Measurements from ENCODE around the gene CNN3. TPM values are rescaled to one million over a fixed set of nuclear protein-coding genes. Genes with fewer than 3 reads are reported as not detected.

The CNN3 gene
- total RNA-seq, 2 experiments from 2014 or later = not detected

DNA sequence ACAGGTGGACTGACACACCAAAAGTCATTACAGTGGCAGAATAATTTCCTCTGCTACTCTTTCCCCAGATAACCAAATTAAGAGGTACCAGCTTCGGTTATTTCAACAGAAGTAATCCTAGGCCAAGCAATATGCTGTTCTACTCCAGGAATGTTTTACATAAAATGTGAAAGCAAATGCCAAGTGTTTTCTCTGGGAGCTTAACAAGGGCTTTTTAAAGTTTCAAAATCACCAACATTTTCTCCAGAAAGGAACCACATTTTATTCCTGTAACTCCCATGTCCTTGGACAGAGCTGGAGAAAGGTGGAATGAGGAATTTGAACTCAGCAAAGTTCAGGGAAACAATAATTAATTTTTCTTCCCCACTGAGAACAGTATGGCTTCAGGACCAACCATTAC is 27.2 kb downstream of the CNN3 start:
- DNase-seq (ENCODE audit: low spot score) = no peak

DNA sequence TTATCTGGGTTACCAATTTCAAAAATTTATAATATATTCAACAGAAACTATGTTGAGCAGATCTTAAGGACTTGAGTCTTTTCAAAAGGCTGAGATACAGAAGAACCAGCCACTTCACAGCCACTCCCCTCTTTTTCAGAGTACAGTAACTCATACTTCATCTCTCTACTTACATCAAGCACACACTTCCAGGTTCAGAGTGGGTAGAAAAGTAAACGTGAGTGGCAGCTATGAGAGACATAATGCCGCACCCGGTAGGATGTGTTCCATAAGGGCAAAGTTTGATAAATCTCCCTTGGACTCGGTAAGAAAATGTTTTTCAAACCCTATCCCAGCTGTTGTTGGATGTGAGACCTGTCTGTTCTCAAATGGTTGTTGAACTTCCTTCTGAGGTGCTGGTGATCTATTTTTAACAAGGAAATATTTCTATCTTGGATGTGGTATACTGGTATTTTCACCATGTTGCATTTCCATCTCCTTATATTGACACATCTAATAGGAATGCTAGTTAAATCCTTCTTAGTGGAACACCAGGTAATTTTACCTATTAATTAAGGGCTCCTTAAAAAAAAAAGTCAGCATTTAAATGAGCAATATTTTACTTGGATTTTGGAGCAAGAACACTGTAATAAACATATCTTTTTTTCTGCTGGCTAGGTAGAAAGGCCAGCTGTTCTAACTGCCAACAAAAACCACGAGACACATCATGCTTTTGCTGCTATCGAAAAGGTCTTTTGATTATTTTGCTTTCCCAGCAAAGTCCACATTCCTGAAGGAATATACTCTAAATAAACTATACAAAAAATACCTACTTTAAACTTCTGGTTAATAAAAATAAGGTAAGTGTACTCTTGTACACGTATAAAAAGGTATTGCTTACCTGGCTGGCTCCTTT is 28.2 kb downstream of the CNN3 start:
- Histone ChIP-seq H3K4me1 (ENCODE audit: insufficient read depth, low read length, poor library complexity, severe bottlenecking) (no peaks in the 10 kb centered on the region), H3K79me2 (ENCODE audit: insufficient read depth, low read depth, low read length) (no peaks in the 10 kb centered on the region), H3K36me3 (ENCODE audit: insufficient read depth, low read length) (no peaks in the 10 kb centered on the region), H3K4me2 (ENCODE audit: low read length) (no peak overlapping the region), H3K27ac (ENCODE audit: low read depth, low read length, poor library complexity, severe bottlenecking) (no peak overlapping the region), H3K9me3 (ENCODE audit: low read length) (no peaks in the 10 kb centered on the region), H3K4me3 (ENCODE audit: low read depth, low read length, poor library complexity, severe bottlenecking) (no peak overlapping the region), H3K9me2 (ENCODE audit: insufficient read depth, low read length) (no peaks in the 10 kb centered on the region), H4K20me1 (ENCODE audit: insufficient read depth, low read length) (no peaks in the 10 kb centered on the region), H2AFZ (ENCODE audit: low read length) (no peak overlapping the region)
- CTCF ChIA-PET (ENCODE audit: unreplicated experiment) = no interaction called here
- no TSS peak for BruUV-seq (replicated peaks)
- POLR2A ChIA-PET = interaction anchor here (0.6 kb wide), 1 partner anchor 204 kb away, joined by 3 read pairs; no protein-coding TSS in a partner anchor
- intact Hi-C loops (cut with micrococcal nuclease; ENCODE audit: unreplicated experiment) = no loop called here
- TF ChIP-seq EZH2phosphoT487 (IDR thresholded peaks at IDR 0.05; ENCODE audit: borderline replicate concordance, low read depth, low read length) = no peak
- TF ChIP-seq, protein P1, sequence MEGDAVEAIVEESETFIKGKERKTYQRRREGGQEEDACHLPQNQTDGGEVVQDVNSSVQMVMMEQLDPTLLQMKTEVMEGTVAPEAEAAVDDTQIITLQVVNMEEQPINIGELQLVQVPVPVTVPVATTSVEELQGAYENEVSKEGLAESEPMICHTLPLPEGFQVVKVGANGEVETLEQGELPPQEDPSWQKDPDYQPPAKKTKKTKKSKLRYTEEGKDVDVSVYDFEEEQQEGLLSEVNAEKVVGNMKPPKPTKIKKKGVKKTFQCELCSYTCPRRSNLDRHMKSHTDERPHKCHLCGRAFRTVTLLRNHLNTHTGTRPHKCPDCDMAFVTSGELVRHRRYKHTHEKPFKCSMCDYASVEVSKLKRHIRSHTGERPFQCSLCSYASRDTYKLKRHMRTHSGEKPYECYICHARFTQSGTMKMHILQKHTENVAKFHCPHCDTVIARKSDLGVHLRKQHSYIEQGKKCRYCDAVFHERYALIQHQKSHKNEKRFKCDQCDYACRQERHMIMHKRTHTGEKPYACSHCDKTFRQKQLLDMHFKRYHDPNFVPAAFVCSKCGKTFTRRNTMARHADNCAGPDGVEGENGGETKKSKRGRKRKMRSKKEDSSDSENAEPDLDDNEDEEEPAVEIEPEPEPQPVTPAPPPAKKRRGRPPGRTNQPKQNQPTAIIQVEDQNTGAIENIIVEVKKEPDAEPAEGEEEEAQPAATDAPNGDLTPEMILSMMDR (conservative IDR thresholded peaks at IDR 0.05; ENCODE audit: low read length) = no peak
- DNase-seq (ENCODE audit: low spot score) = no peak

More for the DNA sequence above, 27.2 kb downstream of the CNN3 start:
- H2AFZ ChIP-seq (ENCODE audit: low read length) = no peak overlapping the region
- no peaks in the 10 kb centered on the region for H3K36me3 ChIP-seq (ENCODE audit: insufficient read depth, low read length)
- H3K27ac ChIP-seq (ENCODE audit: low read depth, low read length, poor library complexity, severe bottlenecking) = no peak overlapping the region
- H3K79me2 ChIP-seq (ENCODE audit: insufficient read depth, low read depth, low read length) = no peaks in the 10 kb centered on the region
- ChIA-PET CTCF (ENCODE audit: unreplicated experiment) (no interaction called here), POLR2A (no interaction called here)
- intact Hi-C loops (cut with micrococcal nuclease; ENCODE audit: unreplicated experiment) = no loop called here
- TF ChIP-seq, protein P1 (conservative IDR thresholded peaks at IDR 0.05; ENCODE audit: low read length) = no peak
- TF ChIP-seq EZH2phosphoT487 (IDR thresholded peaks at IDR 0.05; ENCODE audit: borderline replicate concordance, low read depth, low read length) = no peak
- no peaks in the 10 kb centered on the region for H3K4me1 ChIP-seq (ENCODE audit: insufficient read depth, low read length, poor library complexity, severe bottlenecking)
- no peaks in the 10 kb centered on the region for H3K9me2 ChIP-seq (ENCODE audit: insufficient read depth, low read length)
- no peak overlapping the region for H3K4me2 ChIP-seq (ENCODE audit: low read length)
- no TSS peak for BruUV-seq (replicated peaks)
- H3K9me3 ChIP-seq (ENCODE audit: low read length) = no peaks in the 10 kb centered on the region
- no peak overlapping the region for H3K4me3 ChIP-seq (ENCODE audit: low read depth, low read length, poor library complexity, severe bottlenecking)
- no peaks in the 10 kb centered on the region for H4K20me1 ChIP-seq (ENCODE audit: insufficient read depth, low read length)

DNA sequence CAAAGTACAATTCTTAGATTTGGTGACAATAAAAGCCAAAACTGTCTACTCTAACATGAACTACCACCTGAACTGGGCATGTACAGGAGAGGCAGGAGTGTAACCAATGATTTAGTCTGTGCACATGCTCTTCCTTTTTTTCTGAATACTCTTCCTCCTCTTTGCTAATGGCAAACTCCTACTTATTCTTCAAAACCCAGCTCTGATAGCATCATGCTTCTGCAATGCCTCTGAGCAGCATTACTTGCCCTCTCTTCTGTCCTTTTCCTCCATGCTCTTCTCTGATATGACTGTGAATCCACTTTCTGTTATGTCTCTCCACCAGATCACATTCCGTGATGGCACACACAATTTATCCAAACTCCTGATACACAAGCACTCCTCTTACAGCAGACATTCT is 31.4 kb downstream of the CNN3 start:
- no peaks in the 10 kb centered on the region for H3K4me1 ChIP-seq (ENCODE audit: insufficient read depth, low read length, poor library complexity, severe bottlenecking)
- TF ChIP-seq EZH2phosphoT487 (IDR thresholded peaks at IDR 0.05; ENCODE audit: borderline replicate concordance, low read depth, low read length) = no peak
- TF ChIP-seq, protein P1 (conservative IDR thresholded peaks at IDR 0.05; ENCODE audit: low read length) = no peak
- H3K4me2 ChIP-seq (ENCODE audit: low read length) = no peak overlapping the region
- no peak overlapping the region for H2AFZ ChIP-seq (ENCODE audit: low read length)
- H3K79me2 ChIP-seq (ENCODE audit: insufficient read depth, low read depth, low read length) = no peaks in the 10 kb centered on the region
- H4K20me1 ChIP-seq (ENCODE audit: insufficient read depth, low read length) = no peaks in the 10 kb centered on the region
- no TSS peak for BruUV-seq (replicated peaks)
- intact Hi-C loops (cut with micrococcal nuclease; ENCODE audit: unreplicated experiment) = no loop called here
- H3K36me3 ChIP-seq (ENCODE audit: insufficient read depth, low read length) = no peaks in the 10 kb centered on the region
- H3K27ac ChIP-seq (ENCODE audit: low read depth, low read length, poor library complexity, severe bottlenecking) = no peak overlapping the region
- ChIA-PET CTCF (ENCODE audit: unreplicated experiment) (no interaction called here), POLR2A (no interaction called here)
- no peaks in the 10 kb centered on the region for H3K9me2 ChIP-seq (ENCODE audit: insufficient read depth, low read length)
- H3K9me3 ChIP-seq (ENCODE audit: low read length) = no peaks in the 10 kb centered on the region
- no peak overlapping the region for H3K4me3 ChIP-seq (ENCODE audit: low read depth, low read length, poor library complexity, severe bottlenecking)
- no peak for DNase-seq (ENCODE audit: low spot score)
